Measurements from ENCODE around the gene PFKFB4. TPM values are rescaled to one million over a fixed set of nuclear protein-coding genes. Genes with fewer than 3 reads are reported as not detected.
A peak's percentile ranks its signal among the peaks of the same experiment; 100 is the strongest.
"Not testable (repeated sequence)": the region's sequence is repeated elsewhere in the genome, so short reads cannot be mapped to it uniquely, and the experiment has no call there.

Gene PFKFB4
- total and polyA plus RNA-seq, 10 donors, result 2.0 to 43.1 (median 19.4) TPM

DNA sequence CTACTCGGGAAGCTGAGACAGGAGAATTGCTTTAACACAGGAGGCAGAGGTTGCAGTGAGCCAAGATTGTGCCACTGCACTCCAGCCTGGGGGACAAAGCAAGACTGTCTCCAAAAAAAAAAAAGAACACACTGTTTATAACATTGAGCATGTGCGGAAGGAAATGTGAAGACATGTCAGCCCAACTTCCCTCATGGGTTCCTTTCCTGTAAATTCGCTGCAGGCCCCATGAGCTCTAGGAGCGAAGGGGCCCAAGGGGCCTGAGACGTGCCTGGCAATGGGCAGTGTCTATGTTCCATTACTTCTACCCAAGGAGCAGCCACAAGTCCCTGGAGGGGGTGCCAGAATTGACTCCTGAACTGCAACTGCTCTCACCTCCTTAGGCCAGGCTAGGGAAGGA lies 3.2 kb downstream of the PFKFB4 start:
- intact Hi-C loops (cut with DNase I; ENCODE audit: low total_unique reads), result loop anchor here (5.0 to 10.0 kb wide), 2 partner anchors 91 to 279 kb away; no protein-coding TSS in a partner anchor
- Histone ChIP-seq H3K27me3 (replicated peaks in 1 of 7) (no peaks in the 10 kb centered on the region), H3K9me3 (no peaks in the 10 kb centered on the region), H3K4me1 (peaks cover 9 to 88% (median 35%) of the 10 kb centered on the region in 6 donors), H3K36me3 (peaks cover 0 to 27% (median 0%) of the 10 kb centered on the region in 6 donors), H3K27ac (peak overlapping the region in 6 of 8 donors; percentile 34 to 87 (median 71)), H3K4me3 (peak overlapping the region in 2 of 8 donors; percentile 13 to 33)
- peak; percentile 70 for DNase-seq
- 45 to 73% (median 68%) methylated on average over 5 of the region's 5 CpGs for WGBS, 5 donors
- TF ChIP-seq, protein P1, sequence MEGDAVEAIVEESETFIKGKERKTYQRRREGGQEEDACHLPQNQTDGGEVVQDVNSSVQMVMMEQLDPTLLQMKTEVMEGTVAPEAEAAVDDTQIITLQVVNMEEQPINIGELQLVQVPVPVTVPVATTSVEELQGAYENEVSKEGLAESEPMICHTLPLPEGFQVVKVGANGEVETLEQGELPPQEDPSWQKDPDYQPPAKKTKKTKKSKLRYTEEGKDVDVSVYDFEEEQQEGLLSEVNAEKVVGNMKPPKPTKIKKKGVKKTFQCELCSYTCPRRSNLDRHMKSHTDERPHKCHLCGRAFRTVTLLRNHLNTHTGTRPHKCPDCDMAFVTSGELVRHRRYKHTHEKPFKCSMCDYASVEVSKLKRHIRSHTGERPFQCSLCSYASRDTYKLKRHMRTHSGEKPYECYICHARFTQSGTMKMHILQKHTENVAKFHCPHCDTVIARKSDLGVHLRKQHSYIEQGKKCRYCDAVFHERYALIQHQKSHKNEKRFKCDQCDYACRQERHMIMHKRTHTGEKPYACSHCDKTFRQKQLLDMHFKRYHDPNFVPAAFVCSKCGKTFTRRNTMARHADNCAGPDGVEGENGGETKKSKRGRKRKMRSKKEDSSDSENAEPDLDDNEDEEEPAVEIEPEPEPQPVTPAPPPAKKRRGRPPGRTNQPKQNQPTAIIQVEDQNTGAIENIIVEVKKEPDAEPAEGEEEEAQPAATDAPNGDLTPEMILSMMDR (IDR thresholded peaks at IDR 0.05 in 8 of 11, conservative IDR thresholded peaks at IDR 0.05 in 3 of 11), result no peak
- TF ChIP-seq POLR2AphosphoS5 (IDR thresholded peaks at IDR 0.05), result peak in 1 of 3 donors; percentile 10

GRCh38 chr3:48552111-48552951 lies 4.3 kb downstream of the PFKFB4 start:
- WGBS, 5 donors, result 70 to 81% (median 78%) methylated on average over 14 of the region's 14 CpGs
- Histone ChIP-seq H3K4me1 (peaks cover 0 to 80% (median 26%) of the 10 kb centered on the region in 6 donors), H3K27me3 (replicated peaks in 1 of 7) (no peaks in the 10 kb centered on the region), H3K9me3 (no peaks in the 10 kb centered on the region), H3K4me3 (peak overlapping the region in 1 of 8 donors; percentile 33), H3K27ac (peak overlapping the region in 6 of 8 donors; percentile 34 to 87 (median 71)), H3K36me3 (peaks cover 0 to 37% (median 0%) of the 10 kb centered on the region in 6 donors)
- DNase-seq, result peak; percentile 64
- intact Hi-C loops (cut with DNase I; ENCODE audit: low total_unique reads), result loop anchor here (5.0 to 10.0 kb wide), 2 partner anchors 90 to 278 kb away; no protein-coding TSS in a partner anchor
- TF ChIP-seq POLR2A (IDR thresholded peaks at IDR 0.05) (no peak), POLR2AphosphoS5 (IDR thresholded peaks at IDR 0.05) (no peak)
- TF ChIP-seq, protein P1 (IDR thresholded peaks at IDR 0.05 in 8 of 11, conservative IDR thresholded peaks at IDR 0.05 in 3 of 11), result no peak

DNA sequence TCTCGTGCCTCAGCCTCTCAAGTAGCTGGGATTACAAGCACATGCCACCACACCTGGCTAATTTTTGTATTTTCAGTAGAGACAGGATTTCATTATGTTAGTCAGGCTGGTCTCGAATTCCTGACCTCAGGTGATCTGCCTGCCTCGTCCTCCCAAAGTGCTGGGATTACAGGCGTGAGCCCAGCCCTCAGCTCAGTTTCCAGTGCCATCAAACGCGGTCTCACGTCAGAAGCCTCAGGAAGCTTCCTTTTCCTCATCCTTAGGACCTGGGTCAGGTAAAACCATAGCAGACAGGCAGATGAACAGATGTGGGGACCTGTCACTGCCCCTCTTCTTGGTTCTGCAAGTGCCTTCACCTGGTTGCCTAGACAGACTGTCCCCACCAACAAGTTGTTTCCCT lies 5.0 kb downstream of the PFKFB4 start:
- H3K4me3 ChIP-seq; DNase-seq; H3K9me3 ChIP-seq; H3K27me3 ChIP-seq (replicated peaks in 1 of 7): not testable (repeated sequence)
- WGBS, 5 donors, result 78 to 99% (median 90%) methylated on average over 7 of the region's 7 CpGs
- peaks cover 0 to 44% (median 0%) of the 10 kb centered on the region in 6 donors for H3K36me3 ChIP-seq
- peak overlapping the region in 2 of 8 donors; percentile 85 to 87 for H3K27ac ChIP-seq
- peaks cover 0 to 76% (median 23%) of the 10 kb centered on the region in 6 donors for H3K4me1 ChIP-seq
- intact Hi-C loops (cut with DNase I; ENCODE audit: low total_unique reads), result loop anchor here (5.0 to 10.0 kb wide), 2 partner anchors 89 to 277 kb away; no protein-coding TSS in a partner anchor

DNA sequence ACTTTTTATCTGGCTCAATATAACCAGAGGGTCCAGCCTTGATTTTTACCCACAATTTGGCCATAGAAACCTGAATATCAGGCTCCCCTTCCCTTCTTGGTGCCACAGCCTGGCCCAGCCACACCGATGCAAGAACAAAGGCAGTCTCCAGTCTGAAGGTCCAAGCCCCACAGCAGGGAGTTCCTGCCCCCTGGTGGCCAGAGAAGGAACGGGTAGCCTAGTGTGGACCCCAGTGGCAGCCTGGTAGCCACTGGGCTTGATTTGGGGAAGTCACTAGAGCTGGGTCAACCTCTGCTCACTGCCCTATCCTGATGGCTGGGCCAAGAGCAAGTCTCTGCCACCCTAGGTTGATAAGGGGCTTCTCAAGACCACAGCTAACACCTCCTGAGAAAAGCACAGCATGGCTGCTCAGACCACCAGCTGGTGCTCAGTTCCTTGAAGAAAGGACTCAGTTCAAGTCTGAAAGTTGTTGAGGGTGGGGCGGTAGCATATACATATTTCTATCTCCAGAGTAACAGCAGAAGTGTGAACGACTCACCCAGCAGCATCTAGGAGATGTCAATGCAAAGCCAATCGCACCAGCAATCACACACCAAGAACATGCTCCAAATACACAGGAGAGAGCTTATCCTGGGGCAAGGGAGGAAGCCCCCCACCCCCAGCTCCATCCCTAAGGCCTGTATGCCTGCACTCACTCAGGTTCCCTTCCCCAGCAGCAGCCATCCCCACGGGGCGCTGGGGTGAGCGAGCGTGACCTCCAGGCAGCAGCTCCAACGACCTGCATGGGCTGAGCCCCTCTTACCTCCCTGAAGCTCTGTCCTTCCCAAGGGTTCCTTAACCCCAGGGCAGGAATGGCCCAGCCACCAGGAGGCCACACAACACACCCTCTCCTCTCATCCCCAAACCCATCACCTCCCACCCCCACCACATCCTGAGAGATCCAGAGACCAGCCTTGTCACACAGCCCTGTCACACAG lies 7.6 kb downstream of the PFKFB4 start:
- Histone ChIP-seq H3K27me3 (replicated peaks in 1 of 7) (no peaks in the 10 kb centered on the region), H3K36me3 (peaks cover 0 to 55% (median 0%) of the 10 kb centered on the region in 6 donors), H3K9me3 (no peaks in the 10 kb centered on the region), H3K4me1 (peaks cover 0 to 55% (median 11%) of the 10 kb centered on the region in 6 donors), H3K27ac (peak overlapping the region in 3 of 8 donors; percentile 8 to 52 (median 38)), H3K4me3 (no peak overlapping the region)
- DNase-seq, result peak; percentile 94
- WGBS, 5 donors, result 67 to 79% (median 71%) methylated on average over 9 to 10 of the region's 10 CpGs
- intact Hi-C loops (cut with DNase I; ENCODE audit: low total_unique reads), result loop anchor here (2.0 kb wide), 1 partner anchor 148 kb away; no protein-coding TSS in a partner anchor
- TF ChIP-seq POLR2A (IDR thresholded peaks at IDR 0.05) (no peak), POLR2AphosphoS5 (IDR thresholded peaks at IDR 0.05) (peak; percentile 52 to 77 (median 74))
- TF ChIP-seq, protein P1 (IDR thresholded peaks at IDR 0.05 in 8 of 11, conservative IDR thresholded peaks at IDR 0.05 in 3 of 11), result peak; percentile 88 to 97 (median 96)

All from spleen (tissue), 11 donors.